ENCODE results near the gene SPRN.
A peak's percentile ranks its signal among the peaks of the same experiment; 100 is the strongest.
"Not testable (repeated sequence)": the region's sequence is repeated elsewhere in the genome, so short reads cannot be mapped to it uniquely, and the experiment has no call there.

Gene SPRN

GRCh38 chr10:133438711-133439273 lies 14.4 kb upstream of the SPRN start:
- no peak overlapping the region for H3K27ac ChIP-seq

DNA sequence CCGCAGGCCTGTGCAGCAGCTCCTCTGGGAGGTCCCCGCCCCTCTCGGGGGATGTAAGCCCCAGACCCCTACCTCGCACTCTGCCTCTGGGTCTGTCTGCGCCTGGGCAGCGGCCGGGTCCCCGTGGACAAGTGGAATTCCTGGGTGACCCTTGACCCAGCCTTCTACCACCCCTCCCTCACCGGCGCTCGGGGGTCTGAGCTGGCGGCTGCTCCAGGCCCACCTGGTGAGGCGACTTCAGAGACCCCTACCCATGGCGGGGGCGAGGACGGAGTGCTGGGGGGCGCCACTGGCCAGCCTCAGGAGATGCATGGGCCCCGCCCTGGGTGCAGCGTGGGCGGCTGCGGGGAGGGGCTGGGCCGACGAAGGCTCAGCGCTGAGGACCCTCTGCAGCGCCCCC lies 8.4 kb upstream of the SPRN start:
- not testable (repeated sequence) for H3K27ac ChIP-seq; DNase-seq (ENCODE audit: low spot score); H3K4me3 ChIP-seq

More at GRCh38 chr10:133438711-133439273, 14.4 kb upstream of the SPRN start:
- H3K4me3 ChIP-seq: no peak overlapping the region
- no peak for DNase-seq (ENCODE audit: low spot score)
- TF ChIP-seq CTCF (IDR thresholded peaks at IDR 0.05): no peak

- not testable (repeated sequence) for DNase-seq (ENCODE audit: low spot score); H3K27ac ChIP-seq; H3K4me3 ChIP-seq
These were observed 7.6 kb upstream of the SPRN start for GRCh38 chr10:133431888-133432613.

DNA sequence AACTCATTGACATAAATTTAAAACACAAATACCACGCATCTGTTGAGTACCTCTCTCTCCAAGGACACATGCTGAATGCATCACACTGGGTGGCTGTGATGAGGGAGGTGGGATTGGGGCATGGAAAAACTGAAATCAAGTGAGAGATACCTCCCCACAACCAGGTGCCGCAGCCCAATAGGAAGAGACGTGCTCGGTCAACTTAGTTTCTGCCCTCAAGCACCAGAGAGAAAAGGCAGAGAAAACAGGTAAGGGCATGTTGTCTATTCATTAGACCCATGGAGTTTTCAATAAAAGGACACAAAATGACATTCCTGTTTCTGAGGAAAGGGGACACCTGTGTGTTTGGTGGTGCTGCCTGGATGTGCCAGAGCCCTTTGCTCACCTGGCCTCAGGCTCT lies 5.1 kb upstream of the SPRN start:
- not testable (repeated sequence) for DNase-seq (ENCODE audit: low spot score); H3K4me3 ChIP-seq; H3K27ac ChIP-seq

DNA sequence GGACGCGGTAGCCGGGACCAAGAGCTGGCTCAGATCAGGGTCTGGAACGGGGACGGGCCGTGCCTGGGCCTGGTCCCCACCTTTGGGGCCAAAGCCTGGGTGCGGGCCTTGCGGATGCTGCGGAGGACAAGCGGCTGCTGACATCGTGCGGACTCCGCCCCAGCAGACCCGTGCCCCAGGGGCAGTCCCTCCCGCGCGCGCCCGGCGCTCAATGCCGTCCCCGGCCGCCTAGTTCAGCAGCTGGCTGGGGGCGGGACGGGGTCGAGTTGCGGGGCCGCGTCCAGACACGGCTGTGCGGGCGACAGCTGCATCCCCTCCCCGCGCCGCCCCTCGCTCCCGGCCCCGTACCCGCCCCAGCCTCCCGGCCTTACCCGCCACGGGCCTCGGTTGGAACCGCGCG lies 323 bp downstream of the SPRN start:
- H3K27ac ChIP-seq; DNase-seq (ENCODE audit: low spot score); H3K4me3 ChIP-seq: not testable (repeated sequence)

DNA sequence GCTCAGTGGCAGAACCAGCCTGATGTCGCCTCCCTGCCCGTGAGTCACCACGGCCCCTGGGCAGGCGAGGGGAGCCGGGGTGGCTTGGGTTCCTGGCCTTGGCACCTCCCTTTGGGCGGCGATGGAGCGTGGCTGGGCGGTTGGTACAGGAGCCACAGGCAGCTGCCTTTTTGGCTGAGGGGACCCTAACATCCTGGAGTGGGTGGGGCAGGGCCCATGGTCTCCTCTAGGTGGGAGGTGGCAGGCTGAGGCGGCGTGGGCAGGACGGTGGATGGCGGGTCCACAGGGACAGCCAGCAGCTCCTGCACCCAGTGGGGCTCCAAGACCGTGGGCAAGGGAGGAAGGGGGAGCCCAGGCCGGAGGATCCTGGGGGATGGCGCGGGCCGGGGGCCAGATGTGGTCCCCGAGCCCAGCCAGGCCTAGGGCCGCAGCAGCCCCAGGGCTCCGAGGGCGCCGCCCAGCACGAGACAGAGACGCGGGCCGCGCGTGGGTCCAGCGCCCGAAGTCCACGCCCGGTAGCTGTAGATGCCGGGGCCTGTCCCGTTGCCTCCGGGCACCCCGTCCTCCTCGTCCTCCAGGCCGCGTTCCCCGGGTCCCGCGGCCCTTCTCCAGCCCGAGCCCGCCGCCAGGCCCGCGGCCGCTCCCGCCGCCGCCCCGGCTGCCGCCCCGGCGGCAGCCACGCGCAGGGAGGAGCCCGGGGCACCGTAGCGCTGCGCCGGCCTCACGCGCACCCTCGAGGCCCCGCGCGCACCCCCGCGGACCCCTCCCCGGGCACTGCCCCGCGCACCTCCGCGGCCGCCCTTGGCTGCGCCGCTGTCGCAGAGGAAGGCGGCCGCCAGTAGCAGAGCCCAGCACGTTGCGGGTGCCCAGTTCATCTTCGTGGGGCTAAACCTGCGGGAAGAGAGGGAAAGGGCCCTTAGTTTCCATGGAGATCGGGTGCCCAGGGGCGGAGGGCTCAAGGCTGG lies 1.3 kb downstream of the SPRN start:
- no peak overlapping the region for H3K27ac ChIP-seq
- DNase-seq (ENCODE audit: low spot score): no peak
- no peak for TF ChIP-seq CTCF (IDR thresholded peaks at IDR 0.05)
- H3K4me3 ChIP-seq: peak overlapping the region; percentile 55

GRCh38 chr10:133422223-133422806 lies 2.1 kb downstream of the SPRN start:
- no peak for TF ChIP-seq CTCF (IDR thresholded peaks at IDR 0.05)
- H3K4me3 ChIP-seq: no peak overlapping the region
- no peak for DNase-seq (ENCODE audit: low spot score)
- no peak overlapping the region for H3K27ac ChIP-seq

- no peak for TF ChIP-seq CTCF (IDR thresholded peaks at IDR 0.05)
- H3K27ac ChIP-seq: no peak overlapping the region
- H3K4me3 ChIP-seq: no peak overlapping the region
- no peak for DNase-seq (ENCODE audit: low spot score)
These were observed 2.8 kb downstream of the SPRN start for GRCh38 chr10:133421336-133422222.
